NT2/D1 (cell line): Measurements from ENCODE around the gene APOB.

ENCODE experiments used
- DNase-seq: peaks from one replicate; pipeline ENCODE4 v3.0.0-alpha.2; 2011; ENCODE audit warnings: low read depth, low spot score
- H3K27me3 ChIP-seq: 2 replicates; pipeline ENCODE4 v1.6.0; 2011; ENCODE audit warnings: mild to moderate bottlenecking; ENCODE audit not compliant: insufficient read length, insufficient read depth
- H3K36me3 ChIP-seq: 2 replicates; pipeline ENCODE4 v1.6.1; 2011; ENCODE audit warnings: mild to moderate bottlenecking, low read length, mixed read lengths; ENCODE audit not compliant: insufficient read depth, insufficient read length
- H3K4me1 ChIP-seq: 2 replicates; pipeline ENCODE4 v1.5.1; 2011; ENCODE audit not compliant: insufficient read depth, insufficient read length
- H3K4me3 ChIP-seq: 2 replicates; pipeline ENCODE4 v1.5.1; 2011; ENCODE audit warnings: low read depth; ENCODE audit not compliant: insufficient read length
- H3K9ac ChIP-seq: 2 replicates; pipeline ENCODE4 v1.6.0; 2011; ENCODE audit warnings: low read depth; ENCODE audit not compliant: insufficient read length
- H3K9me3 ChIP-seq: 2 replicates; pipeline ENCODE4 v1.5.1; 2011; ENCODE audit warnings: mild to moderate bottlenecking, low read length; ENCODE audit not compliant: insufficient read depth
- SUZ12 ChIP-seq: IDR thresholded peaks from 2 replicates; pipeline ENCODE4 v1.6.1; 2011; ENCODE audit not compliant: insufficient read length, insufficient read depth; ENCODE audit errors: extremely low read depth
- YY1 ChIP-seq: IDR thresholded peaks from 2 replicates; pipeline ENCODE4 v1.6.1; 2011; ENCODE audit not compliant: insufficient read length, insufficient read depth
- ZNF274 ChIP-seq: IDR thresholded peaks from 2 replicates; pipeline ENCODE4 v1.6.1; 2011; ENCODE audit warnings: mild to moderate bottlenecking, low read depth, low read length

APOB gene

DNA sequence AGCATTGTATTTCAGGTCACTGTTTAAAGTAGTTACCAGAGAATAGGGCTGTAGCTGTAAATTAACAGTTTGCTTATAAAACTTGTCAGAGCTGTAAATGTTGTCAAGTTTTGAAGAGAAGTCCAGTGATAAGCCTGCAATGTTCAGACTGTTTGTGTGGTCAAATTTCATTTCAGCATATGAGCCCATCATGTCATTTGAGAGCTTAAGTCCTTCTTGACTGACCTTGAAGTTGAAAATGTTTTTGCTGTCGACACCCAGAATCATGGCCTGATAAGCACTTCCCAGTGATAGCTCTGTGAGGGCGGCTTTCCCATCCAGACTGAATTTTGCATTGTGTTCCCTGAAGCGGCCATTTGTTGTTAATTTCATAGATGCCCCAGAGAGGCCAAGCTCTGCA is 32.4 kb downstream of the APOB start:
- Histone ChIP-seq H3K4me1 (no peaks in the 10 kb centered on the region), H3K9ac (no peak overlapping the region), H3K36me3 (no peaks in the 10 kb centered on the region), H3K27me3 (no peaks in the 10 kb centered on the region), H3K9me3 (no peaks in the 10 kb centered on the region), H3K4me3 (no peak overlapping the region)
- DNase-seq, result no peak
- TF ChIP-seq ZNF274, result no peak
- no peak for TF ChIP-seq SUZ12

- TF ChIP-seq SUZ12, result no peak
- TF ChIP-seq YY1, result no peak
- TF ChIP-seq ZNF274, result no peak
- no peak overlapping the region for H3K9ac ChIP-seq
- no peaks in the 10 kb centered on the region for H3K27me3 ChIP-seq
Observed at GRCh38 chr2:21010813-21011439, 32.9 kb downstream of the APOB start.

DNA sequence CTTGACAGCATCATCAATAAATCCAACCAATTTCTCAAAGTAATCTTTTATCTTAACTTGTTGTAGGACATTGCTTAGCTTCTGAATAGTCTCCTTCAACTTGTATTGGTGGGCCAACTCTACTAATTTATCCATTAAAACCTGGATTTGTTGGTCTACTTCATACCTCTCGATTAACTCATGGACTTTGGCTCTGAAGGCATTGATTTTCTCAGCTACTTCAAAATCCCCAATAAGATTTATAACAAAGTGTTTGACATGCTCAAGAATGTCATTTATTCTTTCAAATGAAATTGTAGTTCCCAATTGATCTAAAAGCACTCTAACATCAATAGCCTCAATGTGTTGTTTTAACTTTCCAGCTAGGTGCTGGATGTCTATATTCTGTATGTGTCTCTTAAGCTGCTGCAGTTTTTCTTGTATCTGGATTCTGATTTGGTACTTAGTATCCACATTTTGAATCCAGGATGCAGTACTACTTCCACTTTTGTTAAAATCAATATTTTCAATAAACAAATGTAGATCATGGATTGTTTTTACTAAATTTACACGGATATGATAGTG is 34.1 kb downstream of the APOB start:
- Histone ChIP-seq H3K36me3 (no peaks in the 10 kb centered on the region), H3K4me1 (no peaks in the 10 kb centered on the region), H3K27me3 (no peaks in the 10 kb centered on the region), H3K4me3 (no peak overlapping the region), H3K9me3 (no peaks in the 10 kb centered on the region), H3K9ac (no peak overlapping the region)
- no peak for TF ChIP-seq SUZ12
- no peak for TF ChIP-seq YY1
- TF ChIP-seq ZNF274, result no peak
- DNase-seq, result no peak

More at GRCh38 chr2:21010813-21011439, 32.9 kb downstream of the APOB start:
- DNase-seq, result no peak
- Histone ChIP-seq H3K9me3 (no peaks in the 10 kb centered on the region), H3K4me3 (no peak overlapping the region), H3K36me3 (no peaks in the 10 kb centered on the region), H3K4me1 (no peaks in the 10 kb centered on the region)

DNA sequence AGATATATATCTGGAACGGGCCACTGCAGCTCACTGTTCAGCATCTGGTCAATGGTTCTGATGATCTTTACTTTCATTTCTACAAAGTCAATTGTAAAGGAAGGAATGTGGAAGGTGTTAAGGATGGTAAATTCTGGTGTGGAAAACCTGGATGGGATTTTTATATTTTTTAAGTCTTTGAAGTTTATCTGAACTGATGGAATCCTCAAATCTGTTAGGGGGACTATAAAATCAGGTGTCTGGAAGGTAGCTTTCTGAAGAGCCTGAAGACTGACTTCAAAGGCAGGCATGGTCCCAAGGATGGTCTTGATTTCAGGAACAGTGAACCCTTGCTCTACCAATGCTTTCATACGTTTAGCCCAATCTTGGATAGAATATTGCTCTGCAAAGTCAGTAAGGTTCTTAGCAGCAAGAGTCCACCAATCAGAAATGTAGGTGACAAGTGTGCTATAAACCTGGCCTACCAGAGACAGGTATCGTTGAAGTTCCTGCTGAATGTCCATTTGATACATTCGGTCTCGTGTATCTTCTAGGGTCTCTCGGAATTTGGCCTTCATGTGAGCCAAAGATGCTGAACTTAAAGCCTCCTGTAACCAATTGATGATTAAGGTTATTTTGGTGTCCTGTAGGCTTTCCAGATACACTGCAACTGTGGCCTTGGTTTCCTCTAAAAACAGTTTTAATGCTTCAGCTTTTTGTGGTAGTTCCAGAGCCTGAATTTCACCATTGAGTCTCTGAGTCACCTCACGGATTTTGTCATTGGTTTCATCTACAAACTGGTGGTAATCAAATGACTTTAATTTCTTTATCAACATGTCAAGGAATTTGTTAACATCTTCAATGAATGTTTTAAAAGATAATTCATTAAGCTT is 34.8 kb downstream of the APOB start:
- no peak overlapping the region for H3K4me3 ChIP-seq
- H3K4me1 ChIP-seq, result no peaks in the 10 kb centered on the region
- TF ChIP-seq SUZ12, result no peak
- no peaks in the 10 kb centered on the region for H3K9me3 ChIP-seq
- H3K9ac ChIP-seq, result no peak overlapping the region
- DNase-seq, result no peak
- no peaks in the 10 kb centered on the region for H3K27me3 ChIP-seq
- H3K36me3 ChIP-seq, result no peaks in the 10 kb centered on the region

DNA sequence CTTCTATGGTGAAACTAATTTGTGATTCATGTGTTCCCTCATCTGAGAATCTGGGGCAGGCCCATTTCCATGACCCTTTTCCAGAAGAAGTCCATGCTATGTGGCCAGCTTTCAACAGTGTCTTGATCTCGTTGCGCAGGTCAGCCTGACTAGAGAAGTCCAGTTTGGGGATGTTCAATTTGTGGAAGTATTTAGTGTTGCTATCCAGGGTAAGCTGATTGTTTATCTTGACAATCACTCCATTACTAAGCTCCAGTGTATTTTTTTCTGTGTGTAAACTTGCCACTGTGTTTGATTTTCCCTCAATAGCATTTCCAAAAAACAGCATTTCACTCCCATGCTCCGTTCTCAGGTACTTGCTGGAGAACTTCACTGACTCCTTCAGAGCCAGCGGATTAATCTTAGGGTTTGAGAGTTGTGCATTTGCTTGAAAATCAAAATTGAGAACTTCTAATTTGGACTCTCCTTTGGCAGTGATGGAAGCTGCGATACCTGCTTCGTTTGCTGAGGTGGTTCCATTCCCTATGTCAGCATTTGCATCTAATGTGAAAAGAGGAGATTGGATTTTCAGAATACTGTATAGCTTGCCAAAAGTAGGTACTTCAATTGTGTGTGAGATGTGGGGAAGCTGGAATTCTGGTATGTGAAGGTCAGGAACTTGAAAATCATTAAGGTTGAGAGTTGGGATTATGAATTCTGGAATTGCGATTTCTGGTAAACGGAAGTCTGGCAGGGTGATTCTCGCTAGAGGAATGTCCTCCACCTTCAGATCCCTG is 35.7 kb downstream of the APOB start:
- TF ChIP-seq YY1 (no peak), ZNF274 (no peak), SUZ12 (no peak)
- Histone ChIP-seq H3K9ac (no peak overlapping the region), H3K27me3 (no peaks in the 10 kb centered on the region), H3K9me3 (no peaks in the 10 kb centered on the region), H3K4me1 (no peaks in the 10 kb centered on the region), H3K36me3 (no peaks in the 10 kb centered on the region), H3K4me3 (no peak overlapping the region)
- no peak for DNase-seq

DNA sequence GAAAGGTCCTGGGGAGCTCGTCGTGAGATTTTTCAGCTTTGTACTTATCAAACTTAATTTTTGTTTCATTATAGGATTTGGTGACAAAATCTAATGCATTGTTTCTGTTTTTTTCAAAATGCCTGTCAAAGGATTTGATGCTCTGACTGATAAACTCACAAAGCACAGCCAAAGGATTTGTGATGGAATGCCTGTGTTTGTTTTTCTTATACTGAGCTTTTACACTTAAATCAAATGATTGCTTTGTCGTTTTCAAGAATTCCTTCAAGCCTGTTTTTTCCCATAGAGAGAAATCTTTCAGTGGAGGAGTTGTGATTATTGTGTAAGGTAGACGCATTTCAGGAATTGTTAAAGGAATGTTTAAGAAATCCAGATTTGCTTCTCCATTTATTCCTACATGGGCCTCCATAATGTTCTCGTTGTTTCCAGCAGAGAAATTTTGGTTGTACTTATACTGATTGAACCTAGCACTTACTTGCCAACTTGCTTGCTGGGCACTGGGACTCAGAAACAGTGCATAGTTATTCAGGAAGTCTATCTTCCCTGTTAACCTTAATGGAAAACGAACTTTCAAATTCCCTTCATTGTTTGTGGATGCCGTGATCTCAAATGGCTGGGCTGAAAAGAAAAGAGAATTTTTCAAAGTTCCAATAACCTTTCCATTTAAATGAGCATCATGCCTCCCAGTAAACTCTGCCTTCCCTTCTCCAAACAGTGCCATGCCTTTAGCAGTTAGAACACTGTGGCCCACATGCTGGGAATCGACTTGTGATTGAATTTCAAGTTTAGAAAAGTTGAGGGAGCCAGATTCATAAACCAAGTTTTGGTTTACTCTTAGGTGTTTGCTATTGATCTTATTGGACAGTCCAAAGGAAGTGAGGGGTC is 36.5 kb downstream of the APOB start:
- no peak overlapping the region for H3K9ac ChIP-seq
- no peak overlapping the region for H3K4me3 ChIP-seq
- H3K27me3 ChIP-seq, result no peaks in the 10 kb centered on the region
- H3K36me3 ChIP-seq, result no peaks in the 10 kb centered on the region
- no peak for DNase-seq
- H3K9me3 ChIP-seq, result no peaks in the 10 kb centered on the region
- no peaks in the 10 kb centered on the region for H3K4me1 ChIP-seq
- TF ChIP-seq ZNF274, result no peak
- TF ChIP-seq YY1, result no peak
- TF ChIP-seq SUZ12, result no peak
